Caco-2 (cell line): ENCODE data around the gene PDIK1L. TPM values are rescaled to one million over a fixed set of nuclear protein-coding genes. Genes with fewer than 3 reads are reported as not detected.
"Not testable (repeated sequence)": the region's sequence is repeated elsewhere in the genome, so short reads cannot be mapped to it uniquely, and the experiment has no call there.

Experiments used
- BruUV-seq: library from RNA; stranded (reverse); fragments of 400-500 nt; replicated peaks from 2 replicates; lab custom pipeline; 2021; lab: Mats Ljungman, UMichigan
- CTCF ChIA-PET: fragments of 300-600 bp; sonication (Branson Sonifier 250); formaldehyde crosslinking; loops from one replicate; lab custom pipeline; 2022; ENCODE audit warnings: antibody characterized with exemption; lab: Charles Lee
- POLR2A ChIA-PET: fragments of 300-600 bp; sonication (Branson Sonifier 250); formaldehyde crosslinking; loops from one replicate; lab custom pipeline; 2022; ENCODE audit warnings: antibody characterized with exemption; lab: Charles Lee
- DNase-seq, 2 experiments: peaks; one replicate each; pipeline versions ENCODE4 v3.0.0 to v3.0.0-alpha.2; 2020 to 2022
- H3K27me3 ChIP-seq: replicated peaks from 2 replicates; pipeline ENCODE4 v1.6.0; 2011; ENCODE audit warnings: low read length; ENCODE audit not compliant: control insufficient read depth, insufficient read depth
- H3K36me3 ChIP-seq: 2 replicates; pipeline ENCODE4 v1.5.1; 2011; ENCODE audit warnings: low read length; ENCODE audit not compliant: control insufficient read depth, insufficient read depth
- H3K4me1 ChIP-seq: fragments of 250-450 bp; sonication (Bioruptor Pico); 2 replicates; pipeline ENCODE4 v1.5.1; 2020; ENCODE audit warnings: mild to moderate bottlenecking
- H3K4me3 ChIP-seq: 2 replicates; pipeline ENCODE4 v1.5.1; 2011; ENCODE audit warnings: low read depth, mild to moderate bottlenecking, control low read depth, low read length
- H3K9me3 ChIP-seq: fragments of 250-450 bp; sonication (Bioruptor Pico); 2 replicates; pipeline ENCODE4 v1.5.1; 2020; ENCODE audit warnings: mild to moderate bottlenecking, moderate library complexity
- H3K27ac Mint-ChIP-seq: one replicate; pipeline ENCODE4 v1.8.0; 2022; ENCODE audit warnings: mixed read lengths; ENCODE audit not compliant: unreplicated experiment
- H3K27me3 Mint-ChIP-seq: one replicate; pipeline ENCODE4 v1.8.0; 2022; ENCODE audit warnings: mixed read lengths; ENCODE audit not compliant: insufficient read depth, unreplicated experiment
- H3K36me3 Mint-ChIP-seq: one replicate; pipeline ENCODE4 v1.8.0; 2022; ENCODE audit warnings: mild to moderate bottlenecking, mixed read lengths; ENCODE audit not compliant: insufficient read depth, unreplicated experiment
- H3K4me1 Mint-ChIP-seq: one replicate; pipeline ENCODE4 v1.8.0; 2022; ENCODE audit warnings: low read depth, mixed read lengths; ENCODE audit not compliant: unreplicated experiment
- H3K4me3 Mint-ChIP-seq: one replicate; pipeline ENCODE4 v1.8.0; 2022; ENCODE audit warnings: mild to moderate bottlenecking, moderate library complexity, mixed read lengths; ENCODE audit not compliant: unreplicated experiment
- H3K9me3 Mint-ChIP-seq: one replicate; pipeline ENCODE4 v1.8.0; 2022; ENCODE audit warnings: mixed read lengths; ENCODE audit not compliant: unreplicated experiment
- CTCF ChIP-seq, 2 experiments: fragments of 200-600 bp in 1 of 2; IDR thresholded peaks; 1 replicate in 1 of 2; 2 replicates in 1 of 2; pipeline versions ENCODE4 v1.5.1 to v1.8.0; 2011 to 2022; ENCODE audit warnings: antibody characterized with exemption in 1 of 2, control low read depth in 1 of 2, inconsistent platforms in 1 of 2, low read depth in 1 of 2, low read length in 1 of 2, mild to moderate bottlenecking in 1 of 2, moderate library complexity in 1 of 2; ENCODE audit not compliant: insufficient read depth in 1 of 2, severe bottlenecking in 1 of 2, unreplicated experiment in 1 of 2
- intact Hi-C: fragments of 100-400 bp; cut with micrococcal nuclease; formaldehyde crosslinking; loops from one replicate; pipeline ENCODE4 v1.10.0; 2022; ENCODE audit not compliant: unreplicated experiment
- total RNA-seq: library from RNA; stranded (reverse); gene quantifications from 2 replicates; pipeline ENCODE4 v1.2.3, GENCODE V29; 2022

The PDIK1L gene
- total RNA-seq, 1 experiment from 2014 or later, result 5.5 TPM

GRCh38 chr1:26102119-26102518 lies 9.5 kb upstream of the PDIK1L start:
- Histone ChIP-seq H3K4me1 (peaks cover 71% of the 10 kb centered on the region), H3K36me3 (no peaks in the 10 kb centered on the region), H3K4me3 (no peak overlapping the region), H3K9me3 (no peaks in the 10 kb centered on the region), H3K27me3 (no peaks in the 10 kb centered on the region)
- peak overlapping the region; percentile 46 for H3K27ac Mint-ChIP-seq
- intact Hi-C loops, result no loop called here
- peak; percentile 23 to 55 for DNase-seq
- ChIA-PET POLR2A (interaction anchor here (0.6 kb wide), 1 partner anchor 373 kb away, joined by 3 read pairs; no protein-coding TSS in a partner anchor), CTCF (interaction anchor here (0.6 to 2.1 kb wide), 3 partner anchors 43 to 72 kb away, joined by 5 to 11 read pairs (median 6); no protein-coding TSS in a partner anchor)
- BruUV-seq, result no TSS peak
- H3K4me1 Mint-ChIP-seq, result peaks cover 26% of the 10 kb centered on the region
- TF ChIP-seq CTCF (IDR thresholded peaks at IDR 0.05; ENCODE audit: insufficient read depth in 1 of 2, low read depth in 1 of 2, low read length in 1 of 2, severe bottlenecking in 1 of 2, unreplicated experiment in 1 of 2), result no peak
- no peaks in the 10 kb centered on the region for H3K9me3 Mint-ChIP-seq
- no peaks in the 10 kb centered on the region for H3K27me3 Mint-ChIP-seq
- H3K4me3 Mint-ChIP-seq, result peak overlapping the region; percentile 16
- H3K36me3 Mint-ChIP-seq, result no peaks in the 10 kb centered on the region

DNA sequence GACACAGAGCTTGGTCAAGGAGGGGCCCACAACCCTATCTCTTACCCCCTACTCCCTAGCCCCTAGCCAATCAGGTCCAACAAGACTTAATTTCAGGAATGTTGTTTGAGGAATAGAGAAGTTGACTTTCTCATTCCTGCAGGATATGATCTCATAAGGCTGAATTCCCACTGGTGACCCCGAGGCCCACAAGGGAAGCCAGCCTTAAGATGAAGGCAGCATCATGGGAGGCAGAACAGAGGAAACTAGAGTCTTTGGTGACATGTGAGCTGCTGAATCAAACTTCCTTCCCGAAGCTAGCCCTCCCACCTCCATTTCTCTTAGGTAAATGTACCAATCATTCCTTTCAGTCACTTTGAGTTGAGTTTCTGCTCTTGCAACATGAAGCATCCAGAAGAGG lies 9.1 kb upstream of the PDIK1L start:
- Mint-ChIP-seq H3K4me1 (peaks cover 23% of the 10 kb centered on the region), H3K36me3 (no peaks in the 10 kb centered on the region), H3K9me3 (no peaks in the 10 kb centered on the region), H3K27ac (peak overlapping the region; percentile 46), H3K27me3 (no peaks in the 10 kb centered on the region), H3K4me3 (no peak overlapping the region)
- H3K27me3 ChIP-seq, result no peaks in the 10 kb centered on the region
- no peaks in the 10 kb centered on the region for H3K36me3 ChIP-seq
- peaks cover 67% of the 10 kb centered on the region for H3K4me1 ChIP-seq
- no peak for TF ChIP-seq CTCF (IDR thresholded peaks at IDR 0.05; ENCODE audit: insufficient read depth in 1 of 2, low read depth in 1 of 2, low read length in 1 of 2, severe bottlenecking in 1 of 2, unreplicated experiment in 1 of 2)
- peak in 1 of 2 experiments; percentile 39 for DNase-seq
- no peak overlapping the region for H3K4me3 ChIP-seq
- ChIA-PET CTCF (interaction anchor here (1.4 to 2.1 kb wide), 3 partner anchors 43 to 67 kb away, joined by 6 to 11 read pairs (median 7); no protein-coding TSS in a partner anchor), POLR2A (no interaction called here)
- H3K9me3 ChIP-seq, result no peaks in the 10 kb centered on the region
- no TSS peak for BruUV-seq
- intact Hi-C loops, result no loop called here

DNA sequence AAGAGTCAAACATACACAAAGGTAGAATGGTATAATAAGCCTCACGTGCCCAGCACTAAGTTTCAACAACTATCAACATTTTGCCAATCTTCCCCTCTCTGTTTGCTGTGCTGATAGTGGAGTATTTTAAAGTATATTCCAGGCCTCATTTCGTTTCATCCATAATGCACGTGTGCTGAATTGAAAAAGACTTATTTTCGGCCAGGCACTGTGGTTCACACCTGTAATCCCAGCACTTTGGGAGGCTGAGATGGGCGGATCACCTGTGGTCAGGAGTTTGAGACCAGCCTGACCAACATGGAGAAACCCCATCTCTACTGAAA lies 6.4 kb upstream of the PDIK1L start:
- H3K9me3 Mint-ChIP-seq, H3K27me3 Mint-ChIP-seq, H3K27me3 ChIP-seq, DNase-seq, H3K36me3 ChIP-seq, H3K4me3 Mint-ChIP-seq, H3K9me3 ChIP-seq, H3K27ac Mint-ChIP-seq, BruUV-seq, H3K36me3 Mint-ChIP-seq, H3K4me3 ChIP-seq: not testable (repeated sequence)
- H3K4me1 Mint-ChIP-seq, result peaks cover 14% of the 10 kb centered on the region
- ChIA-PET CTCF (interaction anchor here (0.6 to 1.0 kb wide), 5 partner anchors 38 to 311 kb away, joined by 3 to 25 read pairs (median 5); partner anchors contain the start of gene ZNF593), POLR2A (interaction anchor here (0.6 kb wide), 1 partner anchor 194 kb away, joined by 7 read pairs; no protein-coding TSS in a partner anchor)
- H3K4me1 ChIP-seq, result peaks cover 46% of the 10 kb centered on the region
- intact Hi-C loops, result loop anchor here (1.0 to 2.0 kb wide), 2 partner anchors 40 to 70 kb away; no protein-coding TSS in a partner anchor
